ENCODE results near the gene CKS2. TPM values are rescaled to one million over a fixed set of nuclear protein-coding genes. Genes with fewer than 3 reads are reported as not detected.
"Not testable (repeated sequence)": the region's sequence is repeated elsewhere in the genome, so short reads cannot be mapped to it uniquely, and the experiment has no call there.

Gene CKS2
- 10 to 100 TPM in 1 of 9 donors, 1 to 10 TPM in 8; 2.2 to 17.1 (median 5.4) TPM for total RNA-seq
- polyA plus RNA-seq, result 10 to 100 TPM in 1 of 2 donors, 1 to 10 TPM in 1; 9.5 to 37.9 TPM
- long read RNA-seq, donor 1, transcript CKS2-201 (3 exons, 613 nt), result major isoform, 5 of 5 reads
- long read RNA-seq, donor 1, partial matches to known transcripts, result 0 of 5 reads
- long read RNA-seq, donor 1, other reads (novel, unspliced or antisense), result 0 of 5 reads
- long read RNA-seq, donor 2, partial matches to known transcripts, result 1 of 1 reads
- long read RNA-seq, donor 2, other reads (novel, unspliced or antisense), result 0 of 1 reads
- long read RNA-seq, donor 3, partial matches to known transcripts, result 4 of 6 reads
- long read RNA-seq, donor 3, other reads (novel, unspliced or antisense), result 0 of 6 reads

- DNase-seq, result peak; percentile 99 to 100 (median 100)
- TF ChIP-seq, protein P1, sequence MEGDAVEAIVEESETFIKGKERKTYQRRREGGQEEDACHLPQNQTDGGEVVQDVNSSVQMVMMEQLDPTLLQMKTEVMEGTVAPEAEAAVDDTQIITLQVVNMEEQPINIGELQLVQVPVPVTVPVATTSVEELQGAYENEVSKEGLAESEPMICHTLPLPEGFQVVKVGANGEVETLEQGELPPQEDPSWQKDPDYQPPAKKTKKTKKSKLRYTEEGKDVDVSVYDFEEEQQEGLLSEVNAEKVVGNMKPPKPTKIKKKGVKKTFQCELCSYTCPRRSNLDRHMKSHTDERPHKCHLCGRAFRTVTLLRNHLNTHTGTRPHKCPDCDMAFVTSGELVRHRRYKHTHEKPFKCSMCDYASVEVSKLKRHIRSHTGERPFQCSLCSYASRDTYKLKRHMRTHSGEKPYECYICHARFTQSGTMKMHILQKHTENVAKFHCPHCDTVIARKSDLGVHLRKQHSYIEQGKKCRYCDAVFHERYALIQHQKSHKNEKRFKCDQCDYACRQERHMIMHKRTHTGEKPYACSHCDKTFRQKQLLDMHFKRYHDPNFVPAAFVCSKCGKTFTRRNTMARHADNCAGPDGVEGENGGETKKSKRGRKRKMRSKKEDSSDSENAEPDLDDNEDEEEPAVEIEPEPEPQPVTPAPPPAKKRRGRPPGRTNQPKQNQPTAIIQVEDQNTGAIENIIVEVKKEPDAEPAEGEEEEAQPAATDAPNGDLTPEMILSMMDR (IDR thresholded peaks at IDR 0.05), result peak in 1 of 12 donors; percentile 4
- TF ChIP-seq POLR2A (IDR thresholded peaks at IDR 0.05), result peak; percentile 86 to 88
- Histone ChIP-seq H3K27ac (peak within 1 kb of the TSS; percentile 96 to 100 (median 99)), H3K27me3 (no peaks in the 10 kb centered on the region), H3K4me1 (peaks cover 0 to 42% (median 20%) of the 10 kb centered on the region in 12 donors), H3K36me3 (peaks cover 0 to 12% (median 6%) of the 10 kb centered on the region in 9 donors), H3K9me3 (no peaks in the 10 kb centered on the region), H3K4me3 (peak within 1 kb of the TSS; percentile 62 to 95 (median 76))
- intact Hi-C loops (cut with DNase I), result loop anchor here in 1 of 10 donors (10.0 kb wide), 1 partner anchor 126 kb away; no protein-coding TSS in a partner anchor
- ATAC-seq, result peak; percentile 96 to 98 (median 98)
- 0% methylated on average over 42 to 86 of the region's 86 CpGs for WGBS, 4 donors
Measured at GRCh38 chr9:89310475-89311345, at the start of gene CKS2. Gene CKS2, plus strand, starts transcription at chr9:89311195. Its CDS starts 98 bp downstream, at chr9:89311293.

GRCh38 chr9:89273528-89274279 lies 37.3 kb upstream of the CKS2 start:
- no peaks in the 10 kb centered on the region for H3K27me3 ChIP-seq
- intact Hi-C loops (cut with DNase I), result loop anchor here in 5 of 10 donors (10.0 kb wide), 4 partner anchors 99 to 679 kb away; partner anchors contain the start of gene SHC3 (in 1 of the 5)
- no peak overlapping the region for H3K27ac ChIP-seq
- H3K36me3 ChIP-seq, result no peaks in the 10 kb centered on the region
- ATAC-seq (no peak), DNase-seq (no peak)
- H3K9me3 ChIP-seq, result peaks cover 0 to 43% (median 20%) of the 10 kb centered on the region in 12 donors
- H3K4me1 ChIP-seq, result no peaks in the 10 kb centered on the region
- TF ChIP-seq, protein P1 (IDR thresholded peaks at IDR 0.05), result no peak
- no peak for TF ChIP-seq POLR2A (IDR thresholded peaks at IDR 0.05)
- no peak overlapping the region for H3K4me3 ChIP-seq
- WGBS, 4 donors, result 77 to 93% (median 90%) methylated on average over 3 of the region's 3 CpGs

DNA sequence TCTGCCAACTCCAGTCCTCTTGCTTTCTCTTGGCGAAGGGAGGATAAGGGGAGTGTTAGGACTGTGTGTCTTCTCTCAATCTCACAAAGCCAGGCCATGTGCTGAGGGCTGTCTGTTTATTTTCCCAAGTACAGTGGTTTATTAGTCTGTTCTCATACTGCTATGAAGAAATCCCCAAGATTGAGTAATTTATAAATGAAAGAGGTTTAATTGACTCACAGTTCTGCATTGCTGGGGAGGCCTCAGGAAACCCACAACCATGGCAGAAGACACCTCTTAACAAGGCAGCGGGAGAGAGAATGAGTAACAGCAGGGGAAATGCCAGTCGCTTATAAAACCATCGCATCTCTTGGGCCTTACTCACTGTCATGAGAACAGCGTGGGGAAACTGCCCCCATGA lies 36.2 kb upstream of the CKS2 start:
- Histone ChIP-seq H3K27ac (no peak overlapping the region), H3K36me3 (no peaks in the 10 kb centered on the region), H3K4me3 (no peak overlapping the region), H3K9me3 (peaks cover 0 to 39% (median 20%) of the 10 kb centered on the region in 12 donors), H3K4me1 (no peaks in the 10 kb centered on the region), H3K27me3 (no peaks in the 10 kb centered on the region)
- DNase-seq (no peak), ATAC-seq (no peak)
- 78 to 83% (median 81%) methylated on average over 5 of the region's 5 CpGs for WGBS, 4 donors
- intact Hi-C loops (cut with DNase I), result loop anchor here in 8 of 10 donors (5.0 to 10.0 kb wide), 6 partner anchors 100 to 683 kb away; partner anchors contain the start of gene SHC3 (in 1 of the 8)
- TF ChIP-seq POLR2A (IDR thresholded peaks at IDR 0.05), result no peak
- TF ChIP-seq, protein P1 (IDR thresholded peaks at IDR 0.05), result no peak

GRCh38 chr9:89276040-89276439 lies 35.0 kb upstream of the CKS2 start:
- DNase-seq, H3K27me3 ChIP-seq, H3K4me3 ChIP-seq, H3K36me3 ChIP-seq, ATAC-seq, H3K4me1 ChIP-seq, H3K27ac ChIP-seq: not testable (repeated sequence)
- 96 to 100% (median 99%) methylated on average over 2 of the region's 2 CpGs for WGBS, 4 donors
- H3K9me3 ChIP-seq, result peaks cover 0 to 33% (median 20%) of the 10 kb centered on the region in 12 donors
- intact Hi-C loops (cut with DNase I), result loop anchor here in 8 of 10 donors (5.0 to 10.0 kb wide), 6 partner anchors 101 to 684 kb away; partner anchors contain the start of gene SHC3 (in 1 of the 8)

All from heart left ventricle (tissue), 16 donors.